GM12873 (cell line): Measurements from ENCODE around the gene MYCBP2.

Experiments used
- CTCF ChIP-seq: IDR thresholded peaks from 2 replicates; pipeline ENCODE4 v1.5.1; 2012; ENCODE audit warnings: low read depth, mild to moderate bottlenecking, moderate library complexity, low read length, control low read depth; ENCODE audit not compliant: insufficient read depth; ENCODE audit errors: missing control alignments

MYCBP2 gene

GRCh38 chr13:77323858-77324257 is 3.0 kb downstream of the MYCBP2 start:
- TF ChIP-seq CTCF: no peak

- no peak for TF ChIP-seq CTCF
Measured at GRCh38 chr13:77319536-77319935, 7.4 kb downstream of the MYCBP2 start.

GRCh38 chr13:77318741-77319140 is 8.2 kb downstream of the MYCBP2 start:
- TF ChIP-seq CTCF: no peak

- TF ChIP-seq CTCF: no peak
Measured at GRCh38 chr13:77316430-77316829, 10.5 kb downstream of the MYCBP2 start.

- TF ChIP-seq CTCF: no peak
Measured at GRCh38 chr13:77313923-77314322, 13.0 kb downstream of the MYCBP2 start.

- TF ChIP-seq CTCF: no peak
Measured at GRCh38 chr13:77312311-77312710, 14.6 kb downstream of the MYCBP2 start.

GRCh38 chr13:77310579-77311279 is 16.2 kb downstream of the MYCBP2 start:
- no peak for TF ChIP-seq CTCF
